HT-29 (cell line): ENCODE results near the gene ROR2. TPM values are rescaled to one million over a fixed set of nuclear protein-coding genes. Genes with fewer than 3 reads are reported as not detected.
"Not testable (repeated sequence)": the region's sequence is repeated elsewhere in the genome, so short reads cannot be mapped to it uniquely, and the experiment has no call there.

ENCODE experiments used
- DNase-seq: peaks from one replicate; pipeline ENCODE4 v3.0.0-alpha.2; 2015; ENCODE audit warnings: low spot score
- total RNA-seq: library from RNA; depleted of rRNA; stranded (reverse); fragments of >200 nt; shearing (Covaris generic); gene quantifications from 2 replicates; pipeline ENCODE4 v1.2.3, GENCODE V29; 2014

Gene ROR2
- total RNA-seq, 1 experiment from 2014 or later: not detected

DNA sequence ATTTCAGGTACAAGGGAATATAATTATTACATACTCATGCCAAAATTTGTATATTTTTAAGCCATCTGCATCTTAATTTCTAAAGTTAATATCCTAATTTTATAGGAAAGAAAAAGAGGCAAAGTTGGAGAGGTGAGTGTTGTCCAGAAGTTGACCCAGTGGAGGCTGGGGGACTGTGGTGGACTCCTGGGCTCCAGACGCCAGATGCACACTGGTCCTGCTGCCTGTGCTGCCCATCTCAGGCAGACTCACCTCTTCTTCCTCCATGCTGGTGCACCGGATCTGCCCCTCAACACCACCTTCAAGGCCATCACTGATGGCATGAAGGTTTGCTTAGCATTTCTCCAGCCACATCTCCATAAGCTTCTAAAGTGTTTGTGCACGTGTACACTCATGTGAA is 305.6 kb downstream of the ROR2 start:
- no peak for DNase-seq

DNA sequence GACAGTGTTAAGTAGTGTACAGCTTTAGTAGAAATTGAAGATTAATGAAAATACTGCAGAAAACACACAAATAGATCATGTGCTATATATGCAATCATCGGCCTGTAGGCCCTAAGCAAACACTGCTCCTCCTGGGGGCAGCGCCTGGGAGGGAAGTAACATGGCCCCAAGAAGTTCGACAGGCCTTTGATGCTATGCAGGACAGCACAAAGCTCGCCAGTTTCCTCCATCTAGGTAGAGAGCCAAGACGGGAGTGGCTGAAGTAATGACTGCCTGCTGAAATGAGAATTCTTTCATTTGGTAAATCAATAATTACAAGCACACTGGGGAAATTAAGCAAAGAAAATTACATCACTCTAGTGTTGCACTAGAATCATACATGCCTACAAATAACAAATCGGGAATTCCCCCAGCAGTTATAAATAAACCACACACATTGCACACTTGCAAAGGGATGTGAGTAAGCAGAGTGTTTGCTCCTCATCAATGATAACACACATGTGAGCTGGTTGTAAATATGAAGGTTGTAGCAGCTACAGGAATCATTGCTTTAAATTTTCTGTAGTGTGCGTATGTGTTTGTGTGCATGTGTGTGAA is 306.4 kb downstream of the ROR2 start:
- no peak for DNase-seq

DNA sequence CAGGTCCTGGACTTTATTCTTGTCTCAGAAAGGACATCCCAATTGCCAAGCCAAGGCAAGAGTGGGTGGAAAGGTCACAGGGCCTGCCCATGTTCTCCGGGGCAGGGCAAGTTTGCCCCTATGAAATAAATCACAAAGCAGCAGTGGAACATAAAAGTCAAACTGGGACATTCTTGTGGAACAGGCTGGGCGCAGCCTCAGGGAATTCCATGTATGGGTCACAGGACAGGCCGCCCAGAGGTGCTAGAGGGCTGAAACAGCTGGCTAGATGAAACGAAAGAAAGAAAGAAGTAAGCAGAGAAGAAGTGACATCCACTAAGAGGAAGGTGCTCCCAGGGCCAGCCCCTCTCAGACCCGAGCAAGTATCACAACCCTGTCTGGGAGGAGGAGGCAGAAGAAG is 307.3 kb downstream of the ROR2 start:
- no peak for DNase-seq

DNA sequence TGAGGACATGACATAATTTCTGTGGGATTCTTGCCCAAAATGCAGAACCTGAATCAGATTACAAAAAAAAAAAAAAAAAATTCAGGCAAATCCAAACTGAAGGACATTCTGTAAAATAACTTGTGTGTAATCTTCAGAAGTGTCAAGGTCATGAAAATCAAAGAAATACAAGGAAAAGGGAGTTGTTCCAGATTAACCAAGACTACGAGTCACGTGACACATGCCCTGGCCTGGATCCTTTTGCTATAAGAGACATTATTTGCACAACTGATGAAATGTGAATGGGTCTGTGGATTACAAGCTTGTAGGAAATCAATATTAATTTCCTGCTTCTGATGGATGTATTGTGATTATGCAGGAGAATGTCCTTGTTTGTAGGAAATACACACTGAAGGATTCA is 309.6 kb downstream of the ROR2 start:
- no peak for DNase-seq

DNA sequence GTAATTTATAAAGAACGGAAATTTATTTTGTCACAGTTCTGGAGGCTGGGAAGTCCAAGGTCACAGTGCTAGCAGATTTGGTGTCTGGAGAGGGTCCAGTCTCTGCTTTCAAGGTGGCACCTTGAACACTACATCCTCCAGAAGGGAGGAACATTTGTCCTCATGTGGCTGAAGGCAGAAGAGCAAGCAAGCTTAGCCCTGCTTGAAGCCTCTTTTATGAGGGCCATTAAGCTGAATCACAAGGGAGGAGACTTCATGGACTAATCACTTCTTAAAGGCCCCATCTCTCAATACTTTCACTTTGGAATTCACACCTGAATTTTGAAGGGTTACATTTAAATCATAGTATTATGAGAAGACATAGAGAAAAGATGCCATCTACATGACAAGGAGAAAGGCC is 311.0 kb downstream of the ROR2 start:
- no peak for DNase-seq

DNA sequence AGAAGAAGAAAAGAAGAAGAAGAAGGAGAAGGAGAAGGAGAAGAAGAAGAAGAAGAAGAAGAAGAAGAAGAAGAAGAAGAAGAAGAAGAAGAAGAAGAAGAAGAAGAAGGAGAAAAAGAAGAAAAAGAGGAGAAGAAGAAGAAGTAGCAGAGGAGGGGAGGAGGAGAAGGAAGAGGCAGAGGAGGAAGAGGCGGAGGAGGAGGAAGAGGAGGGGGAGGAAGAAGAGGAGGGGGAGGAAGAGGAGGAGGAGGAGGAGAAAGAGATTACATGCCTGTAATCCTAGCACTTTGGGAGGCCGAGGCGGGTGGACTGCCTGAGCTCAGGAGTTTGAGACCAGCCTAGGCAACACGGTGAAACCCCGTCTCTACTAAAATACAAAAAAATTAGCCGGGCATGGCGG is 315.2 kb downstream of the ROR2 start:
- not testable (repeated sequence) for DNase-seq

DNA sequence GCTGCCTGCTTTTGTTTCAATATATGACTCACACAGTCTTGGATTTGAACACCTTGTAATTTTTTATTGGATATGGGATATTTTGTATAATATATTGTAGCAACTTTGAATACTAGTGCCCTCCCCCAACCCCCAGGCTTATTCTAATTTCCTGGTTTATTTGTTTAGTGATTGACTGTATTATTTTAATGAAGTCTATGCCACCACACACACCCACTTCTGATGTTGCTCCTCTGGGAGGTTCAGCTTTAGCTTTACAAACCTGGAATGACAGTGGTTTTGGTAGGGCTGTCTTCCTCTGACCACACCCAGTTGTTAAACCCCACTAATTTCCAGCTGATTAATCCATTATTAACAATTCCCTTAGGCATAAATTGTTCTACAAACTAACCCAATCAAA is 320.3 kb downstream of the ROR2 start:
- DNase-seq: no peak

DNA sequence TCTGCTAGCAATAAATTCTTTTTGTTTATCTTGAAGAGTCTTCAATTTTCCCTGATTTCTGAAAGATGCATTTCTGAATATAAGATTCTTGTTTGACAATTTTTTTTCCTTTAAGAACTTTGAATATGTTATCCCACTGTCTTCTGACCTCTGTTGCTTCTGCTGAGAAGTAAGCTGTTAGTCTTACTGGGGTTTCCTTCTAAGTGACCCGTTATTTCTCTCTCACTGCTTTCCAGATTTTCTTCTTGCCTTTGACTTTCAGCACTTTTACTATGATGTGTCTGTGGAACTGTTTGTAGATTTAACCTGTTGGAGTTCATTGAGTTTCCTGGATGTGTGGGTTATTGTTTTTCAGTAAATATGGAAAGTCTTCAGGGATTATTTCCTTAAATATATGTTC is 321.1 kb downstream of the ROR2 start:
- DNase-seq: no peak

- DNase-seq: no peak
Observed at GRCh38 chr9:91625331-91625730, 324.7 kb downstream of the ROR2 start.

DNA sequence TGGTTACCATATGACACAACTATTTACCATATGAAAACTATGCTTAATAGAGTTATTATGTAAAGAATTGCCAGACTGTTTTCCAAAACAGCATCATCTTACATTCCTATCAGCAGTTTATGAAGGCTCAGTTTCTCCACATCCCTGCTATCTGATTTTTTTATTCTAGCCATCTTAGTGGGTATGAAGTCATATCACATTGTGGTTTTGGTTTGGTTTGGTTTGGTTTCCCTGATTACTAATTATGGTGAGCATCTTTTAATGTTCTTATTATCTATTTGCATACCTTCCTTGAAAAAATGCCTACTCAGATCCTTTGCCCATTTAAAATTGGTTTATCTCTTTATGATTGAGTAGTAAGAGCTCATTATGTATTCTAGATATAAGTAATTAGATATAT is 327.0 kb downstream of the ROR2 start:
- no peak for DNase-seq

DNA sequence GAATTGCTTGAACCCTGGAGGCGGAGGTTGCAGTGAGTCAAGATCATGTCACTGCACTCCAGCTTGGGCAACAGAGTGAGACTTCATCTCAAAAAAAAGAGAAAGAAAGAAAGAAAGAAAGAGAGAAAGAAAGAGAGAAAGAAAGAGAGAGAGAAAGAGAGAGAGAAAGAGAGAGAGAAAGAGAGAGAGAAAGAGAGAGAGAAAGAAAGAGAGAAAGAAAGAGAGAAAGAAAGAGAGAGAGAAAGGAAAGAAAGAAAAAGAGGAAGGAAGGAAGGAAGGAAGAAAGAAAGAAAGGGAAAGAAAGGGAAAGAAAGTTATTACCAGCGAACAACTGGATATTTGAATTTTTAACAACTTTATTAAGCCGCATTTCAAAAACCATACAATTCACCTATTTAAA is 327.9 kb downstream of the ROR2 start:
- DNase-seq: not testable (repeated sequence)

DNA sequence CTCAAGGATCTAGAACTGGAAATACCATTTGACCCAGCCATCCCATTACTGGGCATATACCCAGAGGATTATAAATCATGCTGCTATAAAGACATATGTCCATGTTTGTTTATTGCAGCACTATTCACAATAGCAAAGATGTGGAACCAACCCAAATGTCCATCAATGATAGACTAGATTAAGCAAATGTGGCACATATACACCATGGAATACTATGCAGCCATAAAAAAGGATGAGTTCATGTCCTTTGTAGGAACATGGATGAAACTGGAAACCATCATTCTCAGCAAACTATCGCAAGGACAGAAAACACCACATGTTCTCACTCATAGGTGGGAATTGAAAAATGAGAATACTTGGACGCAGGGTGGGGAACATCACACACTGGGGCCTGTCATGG is 336.0 kb downstream of the ROR2 start:
- not testable (repeated sequence) for DNase-seq

DNA sequence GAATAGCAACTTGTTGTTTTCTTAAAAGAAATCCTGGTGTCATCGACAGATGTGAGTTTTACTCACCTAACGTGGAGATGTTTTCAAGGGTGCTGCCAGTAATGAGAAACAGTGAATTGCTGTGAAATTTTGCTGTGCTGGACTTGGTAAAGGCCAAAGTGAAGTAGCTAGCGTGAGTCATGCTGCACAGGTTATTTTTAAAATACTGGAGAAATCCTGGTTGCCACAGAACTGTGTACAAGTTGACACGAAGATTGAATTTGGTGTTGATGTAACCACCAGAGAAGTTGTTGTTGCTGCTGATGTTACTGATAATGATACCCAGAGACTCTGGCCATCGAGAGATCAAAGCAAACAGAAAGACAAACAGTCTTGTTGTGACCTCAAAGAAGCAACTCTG is 338.4 kb downstream of the ROR2 start:
- no peak for DNase-seq

DNA sequence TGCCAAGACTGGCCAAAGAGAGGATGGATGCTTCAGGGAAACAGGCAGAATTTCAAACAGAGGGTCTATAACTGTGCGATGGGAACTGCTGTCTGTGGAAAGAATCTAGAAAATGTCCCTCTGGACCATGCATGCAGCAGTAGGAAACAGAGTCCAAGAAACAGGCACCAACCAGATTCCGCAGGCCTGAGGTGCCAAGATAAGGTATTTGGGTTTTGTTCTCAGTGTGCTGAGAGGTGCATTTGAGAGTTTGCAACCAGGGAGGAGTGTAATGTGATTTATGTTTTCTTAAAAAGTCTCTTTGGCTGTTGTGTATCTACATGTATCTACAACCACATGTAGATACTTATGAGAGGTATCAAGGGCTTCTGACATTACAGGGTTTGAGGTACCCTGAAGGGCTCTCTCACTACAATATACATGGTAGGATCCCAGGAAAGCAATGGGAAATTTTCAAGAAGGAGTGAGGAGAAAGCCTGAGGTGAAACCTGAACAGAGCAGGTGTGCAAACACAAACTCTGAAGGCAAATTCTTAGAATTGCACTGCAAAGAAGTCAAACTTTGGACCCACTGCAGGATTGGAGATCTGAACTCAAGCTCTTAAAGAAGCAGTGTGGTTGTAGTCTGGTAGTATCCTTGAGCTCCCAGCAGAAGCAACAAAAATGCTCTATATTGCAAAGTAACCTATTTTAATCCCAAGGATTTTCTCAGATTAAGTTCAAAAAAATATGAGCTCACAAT is 343.6 kb downstream of the ROR2 start:
- DNase-seq: no peak

DNA sequence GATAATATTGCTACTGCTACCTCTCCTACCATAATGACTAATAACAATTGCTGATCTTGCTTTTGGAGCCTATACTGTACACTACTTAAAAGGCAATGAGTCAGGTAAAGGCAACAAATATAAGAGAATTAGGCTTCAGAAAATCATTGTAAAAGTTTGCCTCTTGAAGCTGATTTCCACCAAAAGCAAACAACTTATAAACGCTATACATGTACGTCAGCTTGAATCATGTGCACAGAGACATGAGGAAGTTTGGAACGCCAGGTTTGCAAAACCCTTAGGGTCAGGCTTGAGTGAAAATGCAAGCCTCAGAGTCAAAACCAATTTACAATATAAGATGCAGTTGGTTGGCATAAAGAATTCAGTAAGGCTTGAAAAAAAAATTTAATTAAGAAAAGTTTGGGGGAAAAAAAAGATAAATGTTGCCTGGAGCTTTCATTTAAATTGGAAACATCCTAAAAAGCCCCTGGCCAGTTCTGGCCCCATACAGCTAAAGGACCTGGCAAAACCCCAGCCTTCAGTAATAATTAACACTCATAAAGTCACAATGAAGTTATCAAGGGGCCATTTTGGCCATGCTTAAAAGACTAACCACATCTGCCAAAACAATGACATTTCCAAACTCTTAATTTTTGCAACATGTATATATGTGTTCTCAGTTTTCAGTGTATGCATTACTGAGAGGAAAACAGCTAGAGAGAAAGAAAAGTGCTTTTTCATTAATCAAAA is 345.4 kb downstream of the ROR2 start:
- DNase-seq: no peak

DNA sequence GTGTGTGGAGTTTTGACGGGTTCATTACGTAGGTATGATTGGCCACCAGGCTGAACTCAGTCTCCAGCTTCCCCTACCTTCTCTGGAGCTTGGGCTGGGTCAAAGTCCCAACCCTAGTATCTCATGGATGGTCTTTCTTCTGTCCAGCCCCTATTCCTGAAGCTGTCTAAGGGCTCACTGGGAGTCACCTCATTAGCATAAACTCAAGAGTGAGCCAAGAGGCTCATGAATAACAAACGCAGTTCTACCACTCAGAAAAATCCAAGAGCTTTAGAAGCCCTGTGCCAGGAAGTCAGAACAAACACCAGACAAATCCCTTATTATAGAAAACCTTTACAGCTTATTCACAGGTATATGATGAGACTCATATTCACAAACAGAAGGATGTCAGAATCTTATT is 346.1 kb downstream of the ROR2 start:
- DNase-seq: no peak

- no peak for DNase-seq
Observed at GRCh38 chr9:91599564-91599963, 350.5 kb downstream of the ROR2 start.

GRCh38 chr9:91591627-91592026 is 358.4 kb downstream of the ROR2 start:
- no peak for DNase-seq

DNA sequence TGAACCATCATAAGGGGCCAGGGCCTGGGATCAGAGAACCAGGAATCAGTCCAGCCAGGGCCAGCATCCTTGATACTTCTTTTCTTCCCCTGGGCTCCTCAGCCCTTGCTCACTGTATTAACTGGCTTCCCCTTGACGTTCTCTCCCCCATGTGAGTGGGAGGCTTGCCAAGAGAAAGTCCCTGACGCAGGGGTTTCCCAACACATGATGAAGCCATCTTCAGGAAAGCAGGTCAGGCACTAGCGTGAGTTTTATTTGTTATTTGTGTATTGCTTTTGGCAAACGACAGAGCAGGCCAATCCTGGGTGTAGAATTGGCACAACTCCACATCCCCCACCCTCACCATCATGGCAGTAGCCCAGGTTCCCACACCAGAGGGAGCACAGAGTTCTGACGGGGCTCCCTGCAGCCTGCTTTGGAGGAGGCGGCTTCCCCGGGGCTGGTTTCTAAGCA is 360.9 kb downstream of the ROR2 start:
- no peak for DNase-seq

GRCh38 chr9:91586282-91586681 is 363.7 kb downstream of the ROR2 start:
- no peak for DNase-seq

DNA sequence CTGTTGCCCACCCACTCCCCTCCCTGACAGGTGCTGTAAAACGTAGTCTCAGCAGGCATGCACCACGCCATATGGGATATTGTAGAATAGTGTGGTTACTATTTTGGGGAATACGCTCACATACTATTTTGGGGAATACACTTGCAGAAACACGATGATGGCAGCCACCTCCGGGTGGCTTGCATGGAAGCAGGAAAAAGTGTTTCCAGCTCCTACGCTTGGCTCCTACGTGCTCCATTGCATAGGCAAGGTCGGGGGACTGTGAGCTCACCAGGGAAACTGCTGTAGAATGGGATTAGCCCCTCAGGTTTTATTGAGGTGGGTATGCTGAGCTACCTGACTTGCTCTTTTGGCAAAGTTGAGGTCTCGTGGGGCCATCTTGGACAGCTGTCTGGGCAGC is 366.1 kb downstream of the ROR2 start:
- no peak for DNase-seq

DNA sequence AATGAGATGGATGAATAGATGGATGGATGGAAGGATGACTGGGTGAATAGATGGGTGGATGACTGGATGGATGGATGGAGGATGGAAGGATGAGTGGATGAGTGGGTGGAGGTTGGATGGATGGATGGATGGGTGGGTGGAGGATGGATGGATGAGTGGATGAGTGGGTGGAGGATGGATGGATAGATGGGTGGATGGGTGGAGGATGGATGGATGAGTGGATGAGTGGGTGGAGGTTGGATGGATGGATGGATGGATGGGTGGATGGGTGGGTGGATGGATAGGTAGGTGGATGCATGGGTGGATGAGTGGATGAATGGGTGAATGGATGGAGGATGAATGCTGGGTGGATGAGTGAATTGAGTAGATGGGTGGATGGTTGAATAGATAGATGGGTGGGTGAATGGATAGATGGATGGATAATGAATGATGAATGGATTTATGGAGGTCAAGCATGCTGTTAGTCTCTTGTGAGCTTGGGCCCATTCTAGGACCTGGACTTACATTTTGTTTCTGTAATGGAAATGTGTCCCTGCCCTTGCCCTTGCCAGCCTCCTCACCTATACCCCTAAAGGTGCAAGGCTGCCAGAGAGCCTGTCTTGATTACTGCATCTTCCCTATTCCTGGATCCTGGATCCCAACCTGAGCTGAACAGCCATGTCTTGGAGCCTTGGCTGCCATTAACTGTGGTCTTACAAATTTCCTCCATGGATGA is 366.7 kb downstream of the ROR2 start:
- no peak for DNase-seq
